CD14-positive monocyte (primary cell): ENCODE measurements around the gene ARMC7. TPM values are rescaled to one million over a fixed set of nuclear protein-coding genes. Genes with fewer than 3 reads are reported as not detected.

ENCODE experiments used
- DNase-seq, 3 donors: peaks; one replicate each; pipeline ENCODE4 v3.0.0-alpha.2; 2011 to 2022
- H2AFZ ChIP-seq: 2 replicates; pipeline ENCODE4 v1.6.0; 2012; ENCODE audit warnings: mild to moderate bottlenecking, low read depth, low read length, inconsistent platforms; ENCODE audit not compliant: insufficient read depth, poor library complexity, severe bottlenecking
- H3K27ac ChIP-seq, 2 donors: 1 replicate in 1 of 2; 2 replicates in 1 of 2; pipeline ENCODE4 v1.5.1; 2012 to 2013; ENCODE audit warnings: low read length in 2 of 2, control low read depth in 1 of 2, inconsistent platforms in 1 of 2, low read depth in 1 of 2, mild to moderate bottlenecking in 1 of 2
- H3K27me3 ChIP-seq, 2 donors: one replicate each; pipeline versions ENCODE4 v1.6.0 to v1.6.1; 2011 to 2013; ENCODE audit warnings: low read length in 2 of 2; ENCODE audit not compliant: control insufficient read depth in 2 of 2, insufficient read depth in 2 of 2
- H3K36me3 ChIP-seq, 2 donors: replicated peaks in 1 of 2; 1 replicate in 1 of 2; 2 replicates in 1 of 2; pipeline versions ENCODE4 v1.5.1 to v1.6.1; 2012 to 2013; ENCODE audit warnings: low read length in 2 of 2, control low read depth in 1 of 2, inconsistent platforms in 1 of 2, mild to moderate bottlenecking in 1 of 2; ENCODE audit not compliant: insufficient read depth in 2 of 2, control insufficient read depth in 1 of 2
- H3K4me1 ChIP-seq, 2 donors: 1 replicate in 1 of 2; 2 replicates in 1 of 2; pipeline versions ENCODE4 v1.5.1 to v1.6.1; 2012 to 2013; ENCODE audit warnings: low read length in 2 of 2, control low read depth in 1 of 2, inconsistent platforms in 1 of 2, mild to moderate bottlenecking in 1 of 2, moderate library complexity in 1 of 2; ENCODE audit not compliant: insufficient read depth in 2 of 2, control insufficient read depth in 1 of 2
- H3K4me2 ChIP-seq: replicated peaks from 2 replicates; pipeline ENCODE3; 2012; ENCODE audit warnings: low read length, moderate library complexity, mild to moderate bottlenecking; ENCODE audit not compliant: poor library complexity, severe bottlenecking; ENCODE audit errors: extremely low read depth
- H3K4me3 ChIP-seq, 3 experiments: fragments of 200-600 bp in 1 of 3; sonication (generic) in 1 of 3; replicated peaks in 1 of 3; 1 replicate in 2 of 3; 2 replicates in 1 of 3; pipeline ENCODE4 v1.5.1; 2011 to 2013; ENCODE audit warnings: low read length in 3 of 3, mild to moderate bottlenecking in 3 of 3, control low read depth in 2 of 3, low read depth in 2 of 3, inconsistent platforms in 1 of 3, moderate library complexity in 1 of 3
- H3K79me2 ChIP-seq: 2 replicates; pipeline ENCODE4 v1.6.0; 2012; ENCODE audit warnings: mild to moderate bottlenecking, control low read depth, inconsistent platforms, low read length, moderate library complexity; ENCODE audit not compliant: insufficient read depth
- H3K9ac ChIP-seq: 2 replicates; pipeline ENCODE4 v1.6.0; 2017; ENCODE audit warnings: low read length, mild to moderate bottlenecking; ENCODE audit not compliant: insufficient read depth, poor library complexity, severe bottlenecking
- H3K9me3 ChIP-seq, 2 donors: replicated peaks in 1 of 2; 1 replicate in 1 of 2; 2 replicates in 1 of 2; pipeline versions ENCODE4 v1.5.1 to v1.6.1; 2012 to 2013; ENCODE audit warnings: low read length in 2 of 2, control low read depth in 1 of 2; ENCODE audit not compliant: control insufficient read depth in 1 of 2, insufficient read depth in 1 of 2
- H4K20me1 ChIP-seq: 2 replicates; pipeline ENCODE4 v1.6.0; 2012; ENCODE audit warnings: mild to moderate bottlenecking, low read length, control low read depth, moderate library complexity; ENCODE audit not compliant: insufficient read depth
- H3K27ac Mint-ChIP-seq, 7 donors: one replicate each; pipeline ENCODE4 v1.8.0; 2020; ENCODE audit warnings: mild to moderate bottlenecking in 7 of 7, mixed read lengths in 7 of 7, moderate library complexity in 6 of 7, inconsistent platforms in 2 of 7
- H3K27me3 Mint-ChIP-seq, 3 donors: one replicate each; pipeline ENCODE4 v1.8.0; 2021 to 2022; ENCODE audit warnings: low read depth in 3 of 3, mild to moderate bottlenecking in 3 of 3, mixed read lengths in 3 of 3, moderate library complexity in 3 of 3, inconsistent platforms in 1 of 3
- H3K36me3 Mint-ChIP-seq, 2 donors: one replicate each; pipeline ENCODE4 v1.8.0; 2020; ENCODE audit warnings: mixed read lengths in 2 of 2, inconsistent platforms in 1 of 2, mild to moderate bottlenecking in 1 of 2
- H3K4me1 Mint-ChIP-seq: one replicate; pipeline ENCODE4 v1.8.0; 2020; ENCODE audit warnings: mild to moderate bottlenecking, mixed read lengths
- H3K4me3 Mint-ChIP-seq, 2 donors: one replicate each; pipeline ENCODE4 v1.8.0; 2020; ENCODE audit warnings: mild to moderate bottlenecking in 2 of 2, mixed read lengths in 2 of 2, moderate library complexity in 1 of 2
- H3K9me3 Mint-ChIP-seq, 7 donors: one replicate each; pipeline ENCODE4 v1.8.0; 2020 to 2022; ENCODE audit warnings: mixed read lengths in 7 of 7, mild to moderate bottlenecking in 6 of 7, moderate library complexity in 6 of 7, inconsistent platforms in 2 of 7
- CTCF ChIP-seq: fragments of 200-600 bp; IDR thresholded peaks from one replicate; pipeline ENCODE4 v1.8.0; 2022; ENCODE audit warnings: antibody characterized with exemption, mild to moderate bottlenecking
- WGBS: methylation state at CpG from one replicate; pipeline ENCODE4 v1.1.5; 2013; ENCODE audit warnings: missing lambda C conversion rate; ENCODE audit not compliant: insufficient coverage; 5-methylcytosine and 5-hydroxymethylcytosine counted together
- intact Hi-C, 2 donors: fragments of 100-400 bp; cut with micrococcal nuclease; formaldehyde crosslinking; loops; one replicate each; pipeline versions ENCODE4 v1.15.0 to v1.15.1; 2023
- polyA plus RNA-seq, 3 donors: library from polyadenylated mRNA; depleted of rRNA in 1 of 3; unstranded in 2 of 3; stranded (reverse) in 1 of 3; fragments of 300-500 nt in 2 of 3; fragments of >200 nt in 1 of 3; fragmentation: Illumina TruSeq in 2 of 3; gene quantifications; 1 replicate in 2 of 3; 2 replicates in 1 of 3; pipeline ENCODE4 v1.2.3, GENCODE V29; 2012 to 2021

The ARMC7 gene
- polyA plus RNA-seq, 3 donors, result 1.3 to 11.8 (median 2.1) TPM

GRCh38 chr17:75159196-75160031 lies 49.6 kb downstream of the ARMC7 start:
- TF ChIP-seq CTCF, result no peak
- peaks cover 0 to 2% (median 0%) of the 10 kb centered on the region in 7 donors for H3K9me3 Mint-ChIP-seq
- no peak overlapping the region for H3K4me3 ChIP-seq
- intact Hi-C loops, result no loop called here
- no peak overlapping the region for H3K9ac ChIP-seq
- peaks cover 4 to 24% of the 10 kb centered on the region in 2 donors for H3K36me3 Mint-ChIP-seq
- H3K9me3 ChIP-seq, result no peaks in the 10 kb centered on the region
- H3K4me2 ChIP-seq, result no peak overlapping the region
- peaks cover under 1% of the 10 kb centered on the region for H3K79me2 ChIP-seq
- H4K20me1 ChIP-seq, result no peaks in the 10 kb centered on the region
- no peak overlapping the region for H3K4me3 Mint-ChIP-seq
- H3K27me3 ChIP-seq, result no peaks in the 10 kb centered on the region
- H3K27me3 Mint-ChIP-seq, result peaks cover 0 to 3% (median 2%) of the 10 kb centered on the region in 3 donors
- H3K27ac Mint-ChIP-seq, result peak overlapping the region in 1 of 7 donors; percentile 23
- WGBS, result 92% methylated on average over 3 of the region's 4 CpGs
- H3K36me3 ChIP-seq, result peaks cover 3 to 8% of the 10 kb centered on the region in 2 donors
- H3K4me1 Mint-ChIP-seq, result peaks cover 4% of the 10 kb centered on the region
- DNase-seq, result no peak
- peaks cover 6% of the 10 kb centered on the region in 2 donors for H3K4me1 ChIP-seq
- no peak overlapping the region for H2AFZ ChIP-seq
- no peak overlapping the region for H3K27ac ChIP-seq

- no peaks in the 10 kb centered on the region for H3K27me3 ChIP-seq
- Mint-ChIP-seq H3K9me3 (peaks cover 0 to 2% (median 0%) of the 10 kb centered on the region in 7 donors), H3K27me3 (peaks cover 0 to 3% (median 0%) of the 10 kb centered on the region in 3 donors), H3K4me1 (no peaks in the 10 kb centered on the region), H3K36me3 (peaks cover 4 to 32% of the 10 kb centered on the region in 2 donors), H3K4me3 (no peak overlapping the region), H3K27ac (no peak overlapping the region)
- no peaks in the 10 kb centered on the region for H4K20me1 ChIP-seq
- H3K36me3 ChIP-seq, result peaks cover 3 to 9% of the 10 kb centered on the region in 2 donors
- H3K4me1 ChIP-seq, result no peaks in the 10 kb centered on the region
- no peak overlapping the region for H3K4me3 ChIP-seq
- no peak overlapping the region for H3K9ac ChIP-seq
- no peaks in the 10 kb centered on the region for H3K79me2 ChIP-seq
- no peaks in the 10 kb centered on the region for H3K9me3 ChIP-seq
- no peak for DNase-seq
- no peak overlapping the region for H3K4me2 ChIP-seq
- H3K27ac ChIP-seq, result no peak overlapping the region
- TF ChIP-seq CTCF, result no peak
- H2AFZ ChIP-seq, result no peak overlapping the region
- 100% methylated on average over 1 of the region's 5 CpGs for WGBS
- intact Hi-C loops, result no loop called here
Measured at GRCh38 chr17:75160211-75160610, 50.4 kb downstream of the ARMC7 start.
